ENCODE data around the gene TEX19. TPM values are rescaled to one million over a fixed set of nuclear protein-coding genes. Genes with fewer than 3 reads are reported as not detected.

Gene TEX19, protein sequence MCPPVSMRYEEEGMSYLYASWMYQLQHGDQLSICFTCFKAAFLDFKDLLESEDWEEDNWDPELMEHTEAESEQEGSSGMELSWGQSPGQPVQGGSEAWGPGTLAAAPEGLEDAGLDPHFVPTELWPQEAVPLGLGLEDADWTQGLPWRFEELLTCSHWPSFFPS
- total RNA-seq: under 0.01 TPM in 1 of 2 replicates, not detected in the other

GRCh38 chr17:82358465-82359350 lies at the start of gene TEX19:
Gene TEX19 (plus strand): TSS chr17:82359247. CDS start chr17:82362151, 2,904 bp downstream.

DNA sequence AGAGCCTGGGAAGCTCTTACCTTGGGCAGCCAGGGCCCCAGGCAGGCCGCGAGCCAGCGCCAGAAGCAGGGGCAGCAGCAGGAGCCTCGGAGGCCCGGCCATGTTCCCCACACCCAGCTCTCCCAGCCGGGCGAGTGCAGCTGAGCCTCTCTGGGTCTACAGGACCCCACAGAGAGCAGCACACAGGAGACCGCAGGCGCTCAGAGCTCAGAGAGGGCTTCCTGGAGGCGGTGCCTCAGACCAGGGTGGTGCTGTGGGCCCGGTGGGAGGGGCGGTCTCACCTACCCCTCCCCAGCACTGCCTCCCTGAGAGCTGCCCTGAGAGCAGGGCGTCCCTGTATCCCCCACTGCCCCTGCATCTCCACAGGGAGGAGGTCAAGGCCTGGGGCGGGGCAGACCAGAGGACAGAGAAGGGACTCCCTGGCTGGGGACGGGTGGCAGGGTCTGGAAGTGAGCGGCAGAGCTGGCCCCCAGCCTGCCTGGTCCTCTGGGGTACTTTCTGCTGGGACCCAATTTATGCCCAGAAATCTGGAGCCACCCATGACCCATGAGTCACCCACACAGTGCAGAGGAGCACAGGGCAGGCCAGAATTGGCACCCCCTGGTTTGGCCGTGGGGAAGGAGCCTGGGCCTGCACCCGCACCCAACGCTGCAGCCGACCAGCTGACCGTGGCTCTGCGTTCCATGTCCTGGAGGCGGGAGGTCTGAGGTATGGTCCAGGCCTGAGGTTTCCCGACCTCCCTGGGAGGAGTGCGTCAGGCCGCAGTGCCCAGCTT lies 41.5 kb upstream of the TEX19 start, which contains the start of gene CD7:
Gene CD7, minus strand, starts transcription at position 215 of the 775 bp plus-strand sequence. Its CDS starts 113 bp downstream, at position 102.

DNA sequence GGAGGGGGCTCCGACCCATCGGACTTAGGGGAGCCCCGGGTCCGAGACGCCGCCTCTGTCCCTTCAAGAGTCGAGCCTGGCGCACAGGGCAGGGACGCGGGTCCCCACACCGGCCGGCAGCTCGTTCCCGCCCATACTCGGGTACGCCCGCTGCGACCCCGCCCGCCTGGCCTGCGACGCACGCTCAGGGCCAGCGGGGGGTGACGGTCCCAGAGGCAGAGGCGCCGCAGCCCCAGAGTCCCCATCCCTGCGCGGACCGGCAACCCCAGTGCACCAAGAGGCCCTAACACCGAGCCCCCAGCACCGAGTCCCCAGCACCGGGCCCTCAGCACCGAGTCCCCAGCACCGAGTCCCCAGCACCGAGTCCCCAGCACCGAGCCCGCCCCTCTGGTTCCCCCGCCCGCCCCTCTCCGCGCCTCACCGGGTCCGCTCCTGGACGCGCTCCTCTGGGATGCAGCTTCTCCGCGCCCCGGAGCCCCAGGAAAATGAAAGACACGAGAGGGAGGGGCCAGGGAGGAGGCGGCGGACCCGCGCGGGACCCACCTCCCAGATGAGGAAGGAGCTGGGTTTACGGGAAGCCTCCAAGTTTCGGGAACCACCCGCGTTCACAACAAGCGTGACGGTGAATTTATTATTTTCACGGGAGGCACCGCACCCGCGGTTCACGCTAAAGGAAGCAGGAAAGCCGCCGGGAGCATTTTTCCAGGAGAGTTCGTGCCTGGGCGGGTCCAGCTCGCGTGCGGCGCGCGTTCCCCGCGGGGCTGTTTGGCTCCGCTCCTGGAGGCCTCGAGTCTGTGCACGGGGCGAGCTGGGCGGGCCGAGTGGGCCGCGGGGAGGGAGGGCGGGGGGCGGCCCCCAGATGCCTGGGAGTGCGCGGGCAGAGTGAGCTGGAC lies 25.5 kb upstream of the TEX19 start, which contains the start of gene SECTM1:
Gene SECTM1, minus strand, starts transcription at position 488 of the 893 bp plus-strand sequence. CDS start 6,526 bp downstream, outside the sequence.

GRCh38 chr17:82371333-82372248 lies 12.5 kb downstream of the TEX19 start, which contains the start of gene UTS2R:
Gene UTS2R (plus strand): TSS chr17:82371765. CDS start chr17:82374325, 2,560 bp downstream.

Other genes with a start within 250 kb of the TEX19 start
- 18.7 and 26.6 TPM in 2 replicates for gene CCDC57, start 146.4 kb upstream of the TEX19 start, total RNA-seq
- 64.7 and 108 TPM in 2 replicates for gene SLC16A3, start 130.2 kb upstream of the TEX19 start, total RNA-seq
- gene CSNK1D, start 85.5 kb upstream of the TEX19 start, total RNA-seq: 37.1 and 48.5 TPM in 2 replicates
- gene CD7, start 41.6 kb upstream of the TEX19 start, total RNA-seq: 0.39 TPM in 1 of 2 replicates, not detected in the other
- gene SECTM1, start 25.5 kb upstream of the TEX19 start, total RNA-seq: 35.4 and 60.3 TPM in 2 replicates
- gene UTS2R, start 12.5 kb downstream of the TEX19 start, total RNA-seq: not detected in 2 replicates
- 9.6 and 10.7 TPM in 2 replicates for gene HEXD, start 59.1 kb downstream of the TEX19 start, total RNA-seq
- 19.7 and 25.7 TPM in 2 replicates for gene OGFOD3, start 59.3 kb downstream of the TEX19 start, total RNA-seq
- gene CYBC1, start 91.5 kb downstream of the TEX19 start, total RNA-seq: 57.3 and 58.3 TPM in 2 replicates
- gene NARF, start 99.5 kb downstream of the TEX19 start, total RNA-seq: 20.1 and 32.0 TPM in 2 replicates
- gene FOXK2, start 160.5 kb downstream of the TEX19 start, total RNA-seq: 43.0 and 55.3 TPM in 2 replicates